ENCODE results near the gene CARD10.

Gene CARD10

GRCh38 chr22:37486224-37486845, 32.9 kb downstream of the CARD10 start, which contains the start of gene MFNG:
Gene MFNG (minus strand): TSS chr22:37486384. CDS start chr22:37486177, 207 bp downstream.
- Histone ChIP-seq H3K27me3 (ENCODE audit: low read depth, low read length) (no peaks in the 10 kb centered on the region), H2AFZ (ENCODE audit: low read depth, low read length) (no peak within 1 kb of the TSS), H3K4me1 (ENCODE audit: low read length) (peaks cover 31% of the 10 kb centered on the region), H4K20me1 (ENCODE audit: insufficient read depth, low read length) (peaks cover 20% of the 10 kb centered on the region), H3K79me2 (ENCODE audit: low read length) (peaks cover 54% of the 10 kb centered on the region), H3K36me3 (replicated peaks; ENCODE audit: low read depth, low read length) (peaks cover 7% of the 10 kb centered on the region), H3K9ac (ENCODE audit: low read length) (peak within 1 kb of the TSS; percentile 96), H3K4me3 (ENCODE audit: low read length) (peak within 1 kb of the TSS; percentile 97), H3K9me3 (ENCODE audit: insufficient read depth, low read length) (no peaks in the 10 kb centered on the region), H3K4me2 (ENCODE audit: low read length) (peak within 1 kb of the TSS; percentile 96), H3K27ac (ENCODE audit: low read length) (peak within 1 kb of the TSS; percentile 83)
- TF ChIP-seq, protein P1, sequence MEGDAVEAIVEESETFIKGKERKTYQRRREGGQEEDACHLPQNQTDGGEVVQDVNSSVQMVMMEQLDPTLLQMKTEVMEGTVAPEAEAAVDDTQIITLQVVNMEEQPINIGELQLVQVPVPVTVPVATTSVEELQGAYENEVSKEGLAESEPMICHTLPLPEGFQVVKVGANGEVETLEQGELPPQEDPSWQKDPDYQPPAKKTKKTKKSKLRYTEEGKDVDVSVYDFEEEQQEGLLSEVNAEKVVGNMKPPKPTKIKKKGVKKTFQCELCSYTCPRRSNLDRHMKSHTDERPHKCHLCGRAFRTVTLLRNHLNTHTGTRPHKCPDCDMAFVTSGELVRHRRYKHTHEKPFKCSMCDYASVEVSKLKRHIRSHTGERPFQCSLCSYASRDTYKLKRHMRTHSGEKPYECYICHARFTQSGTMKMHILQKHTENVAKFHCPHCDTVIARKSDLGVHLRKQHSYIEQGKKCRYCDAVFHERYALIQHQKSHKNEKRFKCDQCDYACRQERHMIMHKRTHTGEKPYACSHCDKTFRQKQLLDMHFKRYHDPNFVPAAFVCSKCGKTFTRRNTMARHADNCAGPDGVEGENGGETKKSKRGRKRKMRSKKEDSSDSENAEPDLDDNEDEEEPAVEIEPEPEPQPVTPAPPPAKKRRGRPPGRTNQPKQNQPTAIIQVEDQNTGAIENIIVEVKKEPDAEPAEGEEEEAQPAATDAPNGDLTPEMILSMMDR (IDR thresholded peaks at IDR 0.05; ENCODE audit: low read depth, low read length) = no peak

GRCh38 chr22:37485395-37486223, 33.6 kb downstream of the CARD10 start:
- H4K20me1 ChIP-seq (ENCODE audit: insufficient read depth, low read length) = peaks cover 28% of the 10 kb centered on the region
- no peaks in the 10 kb centered on the region for H3K27me3 ChIP-seq (ENCODE audit: low read depth, low read length)
- H2AFZ ChIP-seq (ENCODE audit: low read depth, low read length) = no peak overlapping the region
- peak overlapping the region; percentile 96 for H3K4me2 ChIP-seq (ENCODE audit: low read length)
- H3K79me2 ChIP-seq (ENCODE audit: low read length) = peaks cover 61% of the 10 kb centered on the region
- TF ChIP-seq, protein P1 (IDR thresholded peaks at IDR 0.05; ENCODE audit: low read depth, low read length) = no peak
- TF ChIP-seq EZH2phosphoT487 (IDR thresholded peaks at IDR 0.05; ENCODE audit: low read depth) = no peak
- H3K27ac ChIP-seq (ENCODE audit: low read length) = peak overlapping the region; percentile 83
- peaks cover 31% of the 10 kb centered on the region for H3K4me1 ChIP-seq (ENCODE audit: low read length)
- H3K9me3 ChIP-seq (ENCODE audit: insufficient read depth, low read length) = no peaks in the 10 kb centered on the region
- H3K4me3 ChIP-seq (ENCODE audit: low read length) = peak overlapping the region; percentile 97
- H3K9ac ChIP-seq (ENCODE audit: low read length) = peak overlapping the region; percentile 96
- H3K36me3 ChIP-seq (replicated peaks; ENCODE audit: low read depth, low read length) = peaks cover 7% of the 10 kb centered on the region

DNA sequence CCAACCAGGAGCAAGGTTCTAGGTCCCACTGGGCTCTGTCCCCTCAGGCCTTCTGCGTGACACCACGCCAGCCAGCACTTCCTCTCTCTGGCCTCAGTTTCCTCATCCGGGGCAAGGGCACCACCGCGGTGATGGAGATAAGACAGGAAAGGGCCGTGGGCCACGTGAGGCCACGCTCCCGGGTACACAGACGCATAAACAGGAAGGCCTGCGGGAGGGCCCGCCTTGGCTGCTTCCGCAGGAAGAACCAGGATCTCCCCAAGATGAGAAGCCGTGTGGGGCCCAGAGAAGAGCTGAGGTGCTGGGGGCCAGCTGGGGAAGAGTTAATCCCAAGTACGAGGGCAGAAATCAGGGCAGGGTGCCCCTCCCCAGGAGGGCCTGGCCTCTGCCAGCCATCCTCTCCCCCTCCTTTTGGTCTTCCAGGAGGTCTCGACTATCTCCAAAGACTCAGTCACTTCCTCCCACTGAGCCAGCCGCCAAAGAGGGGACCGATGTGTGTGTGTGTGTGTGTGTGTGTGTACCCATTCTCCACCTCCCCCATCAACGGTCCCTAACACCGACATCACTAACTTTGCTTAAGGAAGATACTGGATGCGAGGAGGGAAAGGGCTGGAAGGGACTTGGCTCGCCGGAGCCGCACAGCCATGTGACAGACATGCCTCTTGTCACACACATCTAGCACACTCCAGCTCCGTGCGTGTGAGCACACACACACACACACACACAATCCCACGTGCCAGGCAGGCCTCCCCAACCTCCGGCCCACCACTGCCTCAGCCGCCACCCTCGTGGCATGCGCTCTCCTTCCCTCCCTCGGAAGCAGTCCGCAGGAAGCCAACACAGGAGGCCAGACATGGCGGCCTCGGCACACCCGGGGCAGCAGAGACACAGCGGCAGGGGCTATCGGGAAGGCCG, 34.5 kb downstream of the CARD10 start:
- H3K9me3 ChIP-seq (ENCODE audit: insufficient read depth, low read length) = no peaks in the 10 kb centered on the region
- peak overlapping the region; percentile 83 for H3K27ac ChIP-seq (ENCODE audit: low read length)
- no peak overlapping the region; the same call in 1 of the 2 replicates for H2AFZ ChIP-seq (ENCODE audit: low read depth, low read length)
- H3K4me2 ChIP-seq (ENCODE audit: low read length) = peak overlapping the region; percentile 96
- H3K9ac ChIP-seq (ENCODE audit: low read length) = peak overlapping the region; percentile 96
- no peaks in the 10 kb centered on the region for H3K27me3 ChIP-seq (ENCODE audit: low read depth, low read length)
- peaks cover 69% of the 10 kb centered on the region for H3K79me2 ChIP-seq (ENCODE audit: low read length)
- H3K4me1 ChIP-seq (ENCODE audit: low read length) = peaks cover 31% of the 10 kb centered on the region
- H3K36me3 ChIP-seq (replicated peaks; ENCODE audit: low read depth, low read length) = peaks cover 13% of the 10 kb centered on the region
- peak overlapping the region; percentile 97 for H3K4me3 ChIP-seq (ENCODE audit: low read length)
- TF ChIP-seq, protein P1 (IDR thresholded peaks at IDR 0.05; ENCODE audit: low read depth, low read length) = no peak
- no peak for TF ChIP-seq EZH2phosphoT487 (IDR thresholded peaks at IDR 0.05; ENCODE audit: low read depth)
- H4K20me1 ChIP-seq (ENCODE audit: insufficient read depth, low read length) = peaks cover 36% of the 10 kb centered on the region
